ENCODE measurements around the gene PURA. TPM values are rescaled to one million over a fixed set of nuclear protein-coding genes. Genes with fewer than 3 reads are reported as not detected.

Gene PURA
- total and polyA plus RNA-seq, 2 of the 4 experiments (the other 2 are of a cell fraction), result 3.8 to 5.6 TPM

GRCh38 chr5:140094889-140095288 is 19.0 kb upstream of the PURA start:
- Histone ChIP-seq H3K9ac (ENCODE audit: low read depth, low read length) (no peak overlapping the region), H3K27me3 (ENCODE audit: control insufficient read depth, insufficient read depth, low read length) (peaks cover 11% of the 10 kb centered on the region), H4K91ac (ENCODE audit: insufficient read depth, low read depth, low read length) (no peak overlapping the region), H3K4ac (ENCODE audit: low read depth, low read length) (no peak overlapping the region), H3K4me3 (ENCODE audit: insufficient read depth, low read depth, low read length) (no peak overlapping the region), H2BK15ac (ENCODE audit: low read depth, low read length) (no peak overlapping the region), H2BK120ac (ENCODE audit: low read depth, low read length) (no peak overlapping the region), H2BK5ac (ENCODE audit: low read depth, low read length, poor library complexity, severe bottlenecking) (no peak overlapping the region), H3K14ac (replicated peaks; ENCODE audit: low read depth, low read length) (no peak overlapping the region), H3K23ac (ENCODE audit: low read depth, low read length) (no peak overlapping the region), H2AK9ac (replicated peaks; ENCODE audit: low read depth, low read length, poor library complexity) (no peak overlapping the region), H2BK20ac (ENCODE audit: low read depth, low read length) (no peak overlapping the region), H4K20me1 (ENCODE audit: insufficient read depth, low read length) (no peaks in the 10 kb centered on the region), H3K18ac (ENCODE audit: low read depth, low read length) (no peak overlapping the region), H4K5ac (ENCODE audit: low read depth, low read length) (no peak overlapping the region), H2AK5ac (ENCODE audit: low read depth, low read length) (no peak overlapping the region), H3K4me2 (ENCODE audit: low read depth, low read length) (no peak overlapping the region), H3K9me1 (ENCODE audit: insufficient read depth, low read length) (no peaks in the 10 kb centered on the region), H4K8ac (ENCODE audit: low read depth in 2 of 2, low read length in 2 of 2) (no peak overlapping the region), H3K79me1 (ENCODE audit: low read depth in 1 of 2, low read length in 2 of 2) (no peaks in the 10 kb centered on the region), H3K27ac (ENCODE audit: insufficient read depth, low read length) (no peak overlapping the region), H2AFZ (replicated peaks; ENCODE audit: low read length, poor library complexity) (no peak overlapping the region), H3K56ac (ENCODE audit: extremely low read depth, insufficient read depth, low read length) (no peak overlapping the region), H3K9me3 (ENCODE audit: control insufficient read depth, insufficient read depth, low read length) (peaks cover 1% of the 10 kb centered on the region), H3K36me3 (ENCODE audit: control insufficient read depth, insufficient read depth, low read length) (no peaks in the 10 kb centered on the region), H3K4me1 (ENCODE audit: control insufficient read depth, insufficient read depth, low read length) (no peaks in the 10 kb centered on the region)
- dilution Hi-C loops (cut with HindIII; ENCODE audit: low sequenced_read_pairs, unreplicated experiment) (no loop called here), in situ Hi-C loops (cut with MboI; ENCODE audit: low sequenced_read_pairs) (no loop called here), intact Hi-C loops (cut with micrococcal nuclease) (no loop called here)
- ChIA-PET POLR2A (ENCODE audit: unreplicated experiment) (no interaction called here), CTCF (interaction anchor here (1.3 kb wide), 1 partner anchor 14 kb away, joined by 4 read pairs; no protein-coding TSS in a partner anchor)
- no peak for TF ChIP-seq CEBPB (IDR thresholded peaks at IDR 0.05; ENCODE audit: low read depth, low read length)
- BruUV-seq (replicated peaks), result no TSS peak
- ATAC-seq (ENCODE audit: low read depth) (no peak), DNase-seq (no peak)
